Aorta (tissue), 5 donors: Measurements from ENCODE around the gene KRT40. TPM values are rescaled to one million over a fixed set of nuclear protein-coding genes. Genes with fewer than 3 reads are reported as not detected.
"Not testable (repeated sequence)": the region's sequence is repeated elsewhere in the genome, so short reads cannot be mapped to it uniquely, and the experiment has no call there.

Experiments used
- ATAC-seq: fragments of 200-7000 bp; cut with Tn5 transposase; one replicate; pipeline ENCODE4 v1.9.1; 2022; ENCODE audit warnings: moderate library complexity; ENCODE audit not compliant: low FRiP score
- DNase-seq, 2 donors: peaks; one replicate each; pipeline ENCODE4 v3.0.0-alpha.2; 2020
- H3K27ac ChIP-seq, 2 donors: one replicate each; pipeline ENCODE4 v1.5.1; 2013; ENCODE audit warnings: low read length in 2 of 2, mild to moderate bottlenecking in 2 of 2, moderate library complexity in 2 of 2, control low read depth in 1 of 2, inconsistent platforms in 1 of 2, low read depth in 1 of 2
- H3K27me3 ChIP-seq, 2 donors: one replicate each; pipeline ENCODE4 v1.6.1; 2013; ENCODE audit warnings: control low read depth in 1 of 2, low read length in 1 of 2, mild to moderate bottlenecking in 1 of 2, moderate library complexity in 1 of 2; ENCODE audit not compliant: insufficient read depth in 2 of 2, control insufficient read depth in 1 of 2
- H3K36me3 ChIP-seq, 2 donors: one replicate each; pipeline ENCODE4 v1.6.1; 2013; ENCODE audit warnings: control low read depth in 1 of 2, low read length in 1 of 2, mild to moderate bottlenecking in 1 of 2; ENCODE audit not compliant: insufficient read depth in 2 of 2, control insufficient read depth in 1 of 2
- H3K4me1 ChIP-seq, 2 donors: one replicate each; pipeline ENCODE4 v1.6.1; 2013; ENCODE audit warnings: low read length in 2 of 2, control low read depth in 1 of 2, mild to moderate bottlenecking in 1 of 2, moderate library complexity in 1 of 2; ENCODE audit not compliant: insufficient read depth in 2 of 2, control insufficient read depth in 1 of 2
- H3K4me3 ChIP-seq, 2 donors: one replicate each; pipeline ENCODE4 v1.5.1; 2013; ENCODE audit warnings: low read length in 2 of 2, control low read depth in 1 of 2, mild to moderate bottlenecking in 1 of 2
- H3K9me3 ChIP-seq: one replicate; pipeline ENCODE4 v1.6.1; 2013; ENCODE audit warnings: mild to moderate bottlenecking, low read length; ENCODE audit not compliant: control insufficient read depth
- WGBS, 2 donors: extraction: QIAGEN DNeasy Blood & Tissue Kit; methylation state at CpG; one replicate each; pipeline ENCODE4 v1.1.7; 2013; 5-methylcytosine and 5-hydroxymethylcytosine counted together
- intact Hi-C, 2 donors: fragments of 100-400 bp; cut with DNase I; formaldehyde crosslinking; loops; one replicate each; pipeline versions ENCODE4 v1.14.2 to v1.15.0; 2022
- polyA plus RNA-seq, 2 donors: library from polyadenylated mRNA; stranded (reverse); fragments of 200-250 nt; gene quantifications; one replicate each; pipeline ENCODE4 v1.2.3, GENCODE V29; 2013
- total RNA-seq, 2 donors: library from RNA; stranded (reverse); fragmentation: NEBNext Ultra II Directional; extraction: Animal tissue kit (Norgen Biotek cat#: 25700); gene quantifications; one replicate each; pipeline ENCODE4 v1.2.1, GENCODE V29; 2021
- donor health status: healthy with polysubstance abuse.
- donor health status: Bipolar disorder and iron deficiency.
- donor health status: DM: no; HTN: no; CAD: no.
- donor health status: DM: no; HTN: no; CAD: no.
- donor health status: DM: yes; HTN: yes; CAD: no.

Gene KRT40
- total and polyA plus RNA-seq, 4 donors, result not detected

DNA sequence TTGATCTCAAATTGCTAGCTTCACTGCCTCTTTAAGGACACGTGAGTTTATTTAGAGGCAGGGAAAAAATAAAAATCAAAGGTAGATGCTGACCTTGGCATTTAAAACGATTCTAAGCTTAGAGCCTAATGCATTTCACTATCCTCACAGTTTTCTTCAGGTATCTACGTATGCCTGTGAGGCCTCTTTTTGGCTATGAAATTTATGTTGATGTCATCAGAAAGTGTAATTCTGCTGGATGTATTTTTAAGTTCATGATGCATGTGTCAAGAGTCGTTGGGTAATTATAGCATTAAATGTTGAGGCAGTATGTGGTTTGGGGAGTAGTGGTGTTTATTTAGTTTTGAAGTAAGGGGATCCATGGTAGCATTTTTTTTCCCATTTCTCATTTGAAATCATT is 19.8 kb upstream of the KRT40 start:
- Histone ChIP-seq H3K4me3 (no peak overlapping the region), H3K4me1 (no peaks in the 10 kb centered on the region), H3K27me3 (no peaks in the 10 kb centered on the region), H3K9me3 (no peaks in the 10 kb centered on the region), H3K36me3 (no peaks in the 10 kb centered on the region), H3K27ac (no peak overlapping the region)
- ATAC-seq (no peak), DNase-seq (no peak)
- intact Hi-C loops, result no loop called here
- WGBS, 2 donors, result 46 to 50% methylated on average over 4 of the region's 4 CpGs

DNA sequence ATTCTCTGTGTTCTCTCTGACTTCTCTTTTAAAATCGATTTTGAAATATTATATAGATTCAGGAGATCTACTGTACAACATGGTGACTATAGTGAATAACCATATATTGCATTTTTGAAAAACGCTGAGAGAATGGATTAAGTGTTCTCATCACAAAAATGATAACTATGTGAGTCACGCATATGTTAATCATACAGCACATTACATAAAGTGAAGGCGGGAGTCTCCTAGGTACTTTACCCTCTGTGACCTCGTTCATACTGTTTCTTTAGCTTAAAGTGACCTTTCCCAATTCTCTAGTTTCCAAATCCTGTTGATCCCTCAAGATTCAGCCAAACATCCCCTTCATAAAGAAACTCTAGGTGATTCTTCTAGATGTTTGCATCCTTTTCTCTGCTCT is 18.7 kb upstream of the KRT40 start:
- intact Hi-C loops, result no loop called here
- 50 to 52% methylated on average over 5 of the region's 5 CpGs for WGBS, 2 donors
- Histone ChIP-seq H3K4me3 (no peak overlapping the region), H3K4me1 (no peaks in the 10 kb centered on the region), H3K36me3 (no peaks in the 10 kb centered on the region), H3K27ac (no peak overlapping the region), H3K9me3 (no peaks in the 10 kb centered on the region), H3K27me3 (no peaks in the 10 kb centered on the region)
- DNase-seq, result no peak
- ATAC-seq, result no peak

DNA sequence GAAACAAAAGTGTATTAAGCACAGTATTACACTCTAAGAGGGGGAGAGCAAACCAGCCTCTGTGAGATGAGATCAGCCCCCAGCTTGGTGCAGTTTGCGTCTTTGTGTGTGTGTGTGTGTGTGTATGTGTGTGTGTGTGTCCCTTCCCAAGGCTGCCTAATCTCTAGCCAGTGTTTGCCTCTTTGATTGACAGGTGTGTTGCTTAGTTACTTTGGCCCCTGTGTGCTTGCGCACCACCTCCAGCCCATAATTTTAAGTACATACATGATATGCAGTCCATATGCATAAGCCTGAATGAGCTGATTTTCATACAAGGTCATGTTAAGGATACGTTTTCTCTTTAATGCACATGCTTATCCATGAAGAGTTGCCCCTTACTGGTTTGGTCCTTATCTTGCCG is 17.7 kb upstream of the KRT40 start:
- H3K27me3 ChIP-seq, result no peaks in the 10 kb centered on the region
- no peaks in the 10 kb centered on the region for H3K4me1 ChIP-seq
- H3K4me3 ChIP-seq, result no peak overlapping the region
- no peaks in the 10 kb centered on the region for H3K9me3 ChIP-seq
- intact Hi-C loops, result no loop called here
- no peak for ATAC-seq
- no peak overlapping the region for H3K27ac ChIP-seq
- no peaks in the 10 kb centered on the region for H3K36me3 ChIP-seq
- 78 to 86% methylated on average over 4 of the region's 4 CpGs for WGBS, 2 donors
- DNase-seq, result no peak

DNA sequence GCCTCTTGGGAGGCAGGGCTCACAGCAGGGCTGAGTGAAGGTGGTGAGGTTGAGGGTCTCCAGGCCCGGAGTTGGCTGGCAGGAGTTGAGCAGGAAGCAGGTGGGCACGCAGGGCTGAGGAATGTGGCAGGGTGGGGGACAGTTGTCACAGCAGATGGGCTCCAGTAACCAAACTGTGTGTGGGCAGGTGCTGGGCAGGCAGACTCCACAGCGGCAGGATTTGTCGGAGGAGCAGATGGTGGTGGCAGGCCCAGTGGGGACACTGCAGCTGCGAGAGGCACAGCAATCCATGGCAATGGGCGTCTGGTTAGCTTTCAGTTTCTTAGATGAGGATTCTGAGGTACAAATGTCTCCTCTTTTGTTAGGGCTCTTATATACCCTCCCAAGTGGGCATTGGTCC is 15.4 kb upstream of the KRT40 start, which contains the start of gene KRTAP3-2:
Gene KRTAP3-2, minus strand, starts transcription at position 344 of the 400 bp plus-strand sequence. Its CDS starts 53 bp downstream, at position 291.
- H3K4me3 ChIP-seq, H3K9me3 ChIP-seq, ATAC-seq, DNase-seq, H3K27ac ChIP-seq, intact Hi-C loops, H3K36me3 ChIP-seq, H3K4me1 ChIP-seq, H3K27me3 ChIP-seq: not testable (repeated sequence)
- WGBS, 2 donors, result 69 to 77% methylated on average over 5 to 6 of the region's 6 CpGs

DNA sequence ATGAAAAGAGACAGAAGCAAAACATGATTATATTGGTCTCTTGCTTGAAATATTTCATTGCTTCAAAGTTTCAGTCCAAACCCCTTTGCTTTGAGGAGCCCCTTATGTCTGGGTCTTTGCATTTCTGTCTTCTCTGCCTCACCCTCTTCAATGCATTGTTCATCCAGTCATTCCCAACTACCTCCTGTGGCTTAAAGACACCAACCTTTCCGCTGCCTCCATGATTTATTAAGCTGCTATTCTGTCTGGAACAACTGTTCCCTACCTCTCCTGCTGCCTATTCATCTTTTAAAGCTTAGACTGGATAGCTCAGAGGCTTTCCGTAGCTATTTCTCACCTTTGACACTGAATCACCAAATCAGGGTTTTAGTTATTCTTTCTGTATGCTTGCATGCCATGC is 13.2 kb upstream of the KRT40 start:
- peaks cover 2% of the 10 kb centered on the region for H3K9me3 ChIP-seq
- no peaks in the 10 kb centered on the region for H3K36me3 ChIP-seq
- ATAC-seq (no peak), DNase-seq (no peak)
- no peaks in the 10 kb centered on the region for H3K27me3 ChIP-seq
- intact Hi-C loops, result no loop called here
- WGBS, 2 donors, result 17 to 28% methylated on average over 2 of the region's 2 CpGs
- no peak overlapping the region for H3K4me3 ChIP-seq
- no peaks in the 10 kb centered on the region for H3K4me1 ChIP-seq
- H3K27ac ChIP-seq, result no peak overlapping the region

DNA sequence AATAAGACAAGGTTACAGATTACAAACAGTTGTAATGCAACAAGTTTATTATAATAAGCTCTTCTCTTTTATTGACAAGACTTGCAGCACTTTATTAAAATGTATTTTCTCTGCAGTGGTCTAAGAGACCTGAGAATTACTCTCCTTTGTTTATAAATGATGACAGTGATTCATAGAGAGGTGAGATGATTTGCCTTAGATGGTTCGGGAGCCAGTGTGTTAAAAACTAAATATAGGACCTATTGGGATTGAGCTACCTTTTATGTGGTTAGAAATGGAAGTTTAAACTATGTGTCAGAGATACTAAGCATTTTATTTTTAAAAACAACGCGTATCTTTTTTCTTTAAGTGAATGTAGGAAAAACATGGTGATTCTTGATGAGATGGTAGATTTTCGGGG is 12.7 kb upstream of the KRT40 start:
- DNase-seq (no peak), ATAC-seq (no peak)
- Histone ChIP-seq H3K27me3 (no peaks in the 10 kb centered on the region), H3K36me3 (no peaks in the 10 kb centered on the region), H3K4me3 (no peak overlapping the region), H3K9me3 (peaks cover 2% of the 10 kb centered on the region), H3K4me1 (no peaks in the 10 kb centered on the region), H3K27ac (no peak overlapping the region)
- intact Hi-C loops, result no loop called here
- WGBS, 2 donors, result 74 to 75% methylated on average over 4 of the region's 4 CpGs

DNA sequence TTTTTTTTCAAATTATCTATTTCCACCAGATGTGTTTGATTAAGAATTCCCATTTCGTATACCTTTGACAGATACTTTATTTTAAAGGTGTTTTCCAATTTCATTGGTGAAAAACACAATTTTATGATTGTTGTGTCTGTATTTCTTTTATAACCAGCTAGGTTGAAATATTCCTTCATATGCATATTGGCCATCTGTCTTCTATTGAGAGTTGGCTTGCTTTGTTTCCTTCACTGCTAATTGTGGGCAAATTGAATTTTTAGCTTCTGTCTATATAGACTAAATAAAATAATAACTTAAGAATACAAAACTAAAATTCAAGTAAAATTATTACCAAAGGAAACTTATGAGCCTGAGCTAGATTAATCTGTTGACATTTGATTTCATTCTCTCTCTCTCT is 11.0 kb upstream of the KRT40 start:
- DNase-seq, result no peak
- 51 to 56% methylated on average over 1 of the region's 1 CpG for WGBS, 2 donors
- Histone ChIP-seq H3K4me1 (no peaks in the 10 kb centered on the region), H3K27ac (no peak overlapping the region), H3K4me3 (no peak overlapping the region), H3K9me3 (peaks cover 2% of the 10 kb centered on the region), H3K27me3 (no peaks in the 10 kb centered on the region), H3K36me3 (no peaks in the 10 kb centered on the region)
- intact Hi-C loops, result no loop called here
- no peak for ATAC-seq

DNA sequence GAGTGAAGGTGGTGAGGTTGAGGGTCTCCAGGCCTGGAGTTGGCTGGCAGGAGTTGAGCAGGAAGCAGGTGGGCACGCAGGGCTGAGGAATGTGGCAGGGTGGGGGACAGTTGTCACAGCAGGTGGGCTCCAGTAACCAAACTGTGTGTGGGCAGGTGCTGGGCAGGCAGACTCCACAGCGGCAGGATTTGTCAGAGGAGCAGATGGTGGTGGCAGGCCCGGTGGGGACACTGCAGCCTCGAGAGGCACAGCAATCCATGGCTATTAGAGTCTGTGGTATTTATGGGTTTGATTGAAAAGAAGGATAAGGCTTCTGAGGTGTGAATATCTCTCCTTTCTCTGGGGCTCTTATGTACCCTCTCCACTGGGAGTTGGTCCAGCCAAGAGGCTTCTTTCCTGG is 9.7 kb upstream of the KRT40 start, which contains the start of gene KRTAP3-3:
Gene KRTAP3-3, minus strand, starts transcription at position 326 of the 400 bp plus-strand sequence. Its CDS starts 67 bp downstream, at position 259.
- Histone ChIP-seq H3K4me1 (no peaks in the 10 kb centered on the region), H3K27me3 (no peaks in the 10 kb centered on the region), H3K4me3 (no peak within 1 kb of the TSS), H3K27ac (no peak within 1 kb of the TSS), H3K9me3 (peaks cover 2% of the 10 kb centered on the region), H3K36me3 (no peaks in the 10 kb centered on the region)
- no peak for DNase-seq
- intact Hi-C loops, result no loop called here
- WGBS, 2 donors, result 22 to 30% methylated on average over 4 of the region's 4 CpGs
- ATAC-seq, result no peak

DNA sequence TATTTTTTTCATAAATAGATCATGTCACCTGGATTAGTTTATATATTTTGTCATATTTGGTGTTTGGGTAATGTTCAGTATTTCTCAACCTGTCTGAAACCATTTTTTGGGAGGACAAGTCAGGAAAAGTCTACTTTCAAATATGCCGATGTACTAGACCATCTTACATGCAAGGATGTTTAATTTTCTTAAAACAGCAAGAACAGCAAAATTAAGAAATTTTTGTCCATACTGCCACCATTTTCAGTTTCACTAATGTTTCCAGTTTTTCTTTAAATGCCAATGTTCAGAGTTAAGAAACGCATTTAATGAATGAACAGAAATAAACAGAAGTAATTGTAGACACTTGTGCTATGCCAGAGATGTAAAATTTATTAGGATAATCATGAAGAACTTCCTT is 9.0 kb upstream of the KRT40 start:
- peaks cover 2% of the 10 kb centered on the region for H3K9me3 ChIP-seq
- no peak overlapping the region for H3K4me3 ChIP-seq
- no peaks in the 10 kb centered on the region for H3K4me1 ChIP-seq
- no peak overlapping the region for H3K27ac ChIP-seq
- H3K36me3 ChIP-seq, result no peaks in the 10 kb centered on the region
- H3K27me3 ChIP-seq, result no peaks in the 10 kb centered on the region
- DNase-seq (no peak), ATAC-seq (no peak)
- WGBS, 2 donors, result 86 to 89% methylated on average over 2 of the region's 2 CpGs
- intact Hi-C loops, result no loop called here
